Measurements from ENCODE around the gene SENP6. TPM values are rescaled to one million over a fixed set of nuclear protein-coding genes. Genes with fewer than 3 reads are reported as not detected.
A peak's percentile ranks its signal among the peaks of the same experiment; 100 is the strongest.
"Not testable (repeated sequence)": the region's sequence is repeated elsewhere in the genome, so short reads cannot be mapped to it uniquely, and the experiment has no call there.

The SENP6 gene
- total RNA-seq, 2 experiments from 2014 or later = 69.5 to 75.1 TPM

GRCh38 chr6:75621846-75622245 is 20.2 kb downstream of the SENP6 start:
- Mint-ChIP-seq H3K27ac (no peak overlapping the region), H3K27me3 (no peaks in the 10 kb centered on the region), H3K4me1 (peaks cover 42% of the 10 kb centered on the region), H3K36me3 (ENCODE audit: low read depth) (peaks cover 31% of the 10 kb centered on the region), H3K4me3 (no peak overlapping the region), H3K9me3 (ENCODE audit: low read depth) (no peaks in the 10 kb centered on the region)
- intact Hi-C loops (cut with DNase I, micrococcal nuclease) = no loop called here
- CTCF ChIA-PET = interaction anchor here (1.7 to 3.8 kb wide), 2 partner anchors 19 to 27 kb away, joined by 4 to 14 read pairs; partner anchors contain the start of gene SENP6
- POLR2A ChIA-PET = no interaction called here
- DNase-seq = no peak
- no peak for ATAC-seq

GRCh38 chr6:75623491-75623890 is 21.8 kb downstream of the SENP6 start:
- no peak overlapping the region for H3K27ac Mint-ChIP-seq
- no peaks in the 10 kb centered on the region for H3K9me3 Mint-ChIP-seq (ENCODE audit: low read depth)
- CTCF ChIA-PET = interaction anchor here (1.7 kb wide), 1 partner anchor 356 kb away, joined by 3 read pairs; no protein-coding TSS in a partner anchor
- POLR2A ChIA-PET = no interaction called here
- ATAC-seq (no peak), DNase-seq (no peak)
- H3K4me1 Mint-ChIP-seq = peaks cover 29% of the 10 kb centered on the region
- no peaks in the 10 kb centered on the region for H3K27me3 Mint-ChIP-seq
- intact Hi-C loops (cut with DNase I, micrococcal nuclease) = no loop called here
- peaks cover 28% of the 10 kb centered on the region for H3K36me3 Mint-ChIP-seq (ENCODE audit: low read depth)
- no peak overlapping the region for H3K4me3 Mint-ChIP-seq

- Mint-ChIP-seq H3K9me3 (ENCODE audit: low read depth) (no peaks in the 10 kb centered on the region), H3K4me3 (no peak overlapping the region), H3K27me3 (no peaks in the 10 kb centered on the region), H3K27ac (no peak overlapping the region), H3K4me1 (peaks cover 22% of the 10 kb centered on the region), H3K36me3 (ENCODE audit: low read depth) (peaks cover 30% of the 10 kb centered on the region)
- intact Hi-C loops (cut with DNase I, micrococcal nuclease) = no loop called here
- ATAC-seq (no peak), DNase-seq (no peak)
- ChIA-PET CTCF (no interaction called here), POLR2A (no interaction called here)
These were observed 22.7 kb downstream of the SENP6 start for GRCh38 chr6:75624335-75624734.

GRCh38 chr6:75624988-75625387 is 23.3 kb downstream of the SENP6 start:
- DNase-seq = no peak
- ChIA-PET POLR2A (no interaction called here), CTCF (no interaction called here)
- H3K27me3 Mint-ChIP-seq = no peaks in the 10 kb centered on the region
- no peaks in the 10 kb centered on the region for H3K9me3 Mint-ChIP-seq (ENCODE audit: low read depth)
- peaks cover 16% of the 10 kb centered on the region for H3K4me1 Mint-ChIP-seq
- H3K4me3 Mint-ChIP-seq = no peak overlapping the region
- no peak overlapping the region for H3K27ac Mint-ChIP-seq
- peaks cover 32% of the 10 kb centered on the region for H3K36me3 Mint-ChIP-seq (ENCODE audit: low read depth)
- intact Hi-C loops (cut with DNase I, micrococcal nuclease) = no loop called here
- no peak for ATAC-seq

- no peak overlapping the region for H3K27ac Mint-ChIP-seq
- DNase-seq = no peak
- POLR2A ChIA-PET = interaction anchor here (0.6 kb wide), 1 partner anchor 259 kb away, joined by 4 read pairs; no protein-coding TSS in a partner anchor
- H3K4me1 Mint-ChIP-seq = peaks cover 4% of the 10 kb centered on the region
- intact Hi-C loops (cut with DNase I, micrococcal nuclease) = no loop called here
- CTCF ChIA-PET = no interaction called here
- peaks cover 27% of the 10 kb centered on the region for H3K36me3 Mint-ChIP-seq (ENCODE audit: low read depth)
- no peaks in the 10 kb centered on the region for H3K9me3 Mint-ChIP-seq (ENCODE audit: low read depth)
- no peak for ATAC-seq
- H3K4me3 Mint-ChIP-seq = no peak overlapping the region
- H3K27me3 Mint-ChIP-seq = no peaks in the 10 kb centered on the region
These were observed 24.9 kb downstream of the SENP6 start for GRCh38 chr6:75626561-75626960.

GRCh38 chr6:75627708-75628107 is 26.0 kb downstream of the SENP6 start:
- ATAC-seq; H3K27ac Mint-ChIP-seq; DNase-seq; H3K27me3 Mint-ChIP-seq; intact Hi-C loops (cut with DNase I, micrococcal nuclease); H3K9me3 Mint-ChIP-seq (ENCODE audit: low read depth); H3K4me1 Mint-ChIP-seq; POLR2A ChIA-PET; H3K4me3 Mint-ChIP-seq: not testable (repeated sequence)
- peaks cover 28% of the 10 kb centered on the region for H3K36me3 Mint-ChIP-seq (ENCODE audit: low read depth)
- CTCF ChIA-PET = interaction anchor here (1.1 kb wide), 1 partner anchor 16 kb away, joined by 3 read pairs; no protein-coding TSS in a partner anchor

GRCh38 chr6:75631859-75632635 is 30.4 kb downstream of the SENP6 start:
- peaks cover 3% of the 10 kb centered on the region for H3K4me1 Mint-ChIP-seq

GRCh38 chr6:75633045-75633444 is 31.4 kb downstream of the SENP6 start:
- intact Hi-C loops (cut with DNase I, micrococcal nuclease) = no loop called here
- Mint-ChIP-seq H3K27me3 (no peaks in the 10 kb centered on the region), H3K36me3 (ENCODE audit: low read depth) (peaks cover 32% of the 10 kb centered on the region), H3K9me3 (ENCODE audit: low read depth) (no peaks in the 10 kb centered on the region), H3K27ac (no peak overlapping the region), H3K4me1 (peaks cover 3% of the 10 kb centered on the region), H3K4me3 (no peak overlapping the region)
- DNase-seq (no peak), ATAC-seq (no peak)
- CTCF ChIA-PET = interaction anchor here (1.0 kb wide), 1 partner anchor 10 kb away, joined by 3 read pairs; no protein-coding TSS in a partner anchor
- POLR2A ChIA-PET = no interaction called here

More at GRCh38 chr6:75631859-75632635, 30.4 kb downstream of the SENP6 start:
- H3K27ac Mint-ChIP-seq = peak overlapping the region; percentile 42
- ATAC-seq (no peak), DNase-seq (no peak)
- peaks cover 34% of the 10 kb centered on the region for H3K36me3 Mint-ChIP-seq (ENCODE audit: low read depth)
- no peaks in the 10 kb centered on the region for H3K9me3 Mint-ChIP-seq (ENCODE audit: low read depth)
- H3K27me3 Mint-ChIP-seq = no peaks in the 10 kb centered on the region
- POLR2A ChIA-PET = no interaction called here
- H3K4me3 Mint-ChIP-seq = no peak overlapping the region
- intact Hi-C loops (cut with DNase I, micrococcal nuclease) = no loop called here
- CTCF ChIA-PET = no interaction called here

- CTCF ChIA-PET = interaction anchor here (1.2 kb wide), 1 partner anchor 9 kb away, joined by 3 read pairs; no protein-coding TSS in a partner anchor
These were observed 40.6 kb downstream of the SENP6 start for GRCh38 chr6:75642311-75642710.

GRCh38 chr6:75643173-75643572 is 41.5 kb downstream of the SENP6 start:
- Mint-ChIP-seq H3K27ac (no peak overlapping the region), H3K4me3 (no peak overlapping the region), H3K9me3 (ENCODE audit: low read depth) (no peaks in the 10 kb centered on the region), H3K36me3 (ENCODE audit: low read depth) (peaks cover 22% of the 10 kb centered on the region), H3K4me1 (no peaks in the 10 kb centered on the region), H3K27me3 (no peaks in the 10 kb centered on the region)
- POLR2A ChIA-PET = no interaction called here
- DNase-seq = no peak
- no peak for ATAC-seq
- CTCF ChIA-PET = interaction anchor here (1.2 to 1.5 kb wide), 2 partner anchors 10 to 16 kb away, joined by 3 read pairs; no protein-coding TSS in a partner anchor
- intact Hi-C loops (cut with DNase I, micrococcal nuclease) = no loop called here

More at GRCh38 chr6:75642311-75642710, 40.6 kb downstream of the SENP6 start:
- DNase-seq (no peak), ATAC-seq (no peak)
- H3K4me1 Mint-ChIP-seq = no peaks in the 10 kb centered on the region
- H3K4me3 Mint-ChIP-seq = no peak overlapping the region
- no peaks in the 10 kb centered on the region for H3K27me3 Mint-ChIP-seq
- H3K36me3 Mint-ChIP-seq (ENCODE audit: low read depth) = peaks cover 22% of the 10 kb centered on the region
- POLR2A ChIA-PET = no interaction called here
- no peak overlapping the region for H3K27ac Mint-ChIP-seq
- intact Hi-C loops (cut with DNase I, micrococcal nuclease) = no loop called here
- H3K9me3 Mint-ChIP-seq (ENCODE audit: low read depth) = no peaks in the 10 kb centered on the region

GRCh38 chr6:75656479-75656878 is 54.8 kb downstream of the SENP6 start:
- CTCF ChIA-PET = interaction anchor here (1.6 kb wide), 1 partner anchor 9 kb away, joined by 6 read pairs; no protein-coding TSS in a partner anchor
- peaks cover 5% of the 10 kb centered on the region for H3K4me1 Mint-ChIP-seq
- no peak overlapping the region for H3K27ac Mint-ChIP-seq
- H3K4me3 Mint-ChIP-seq = no peak overlapping the region
- H3K36me3 Mint-ChIP-seq (ENCODE audit: low read depth) = peaks cover 47% of the 10 kb centered on the region
- no peak for ATAC-seq
- no peaks in the 10 kb centered on the region for H3K27me3 Mint-ChIP-seq
- no peak for DNase-seq
- H3K9me3 Mint-ChIP-seq (ENCODE audit: low read depth) = no peaks in the 10 kb centered on the region
- intact Hi-C loops (cut with DNase I, micrococcal nuclease) = no loop called here
- POLR2A ChIA-PET = no interaction called here

GRCh38 chr6:75657327-75657726 is 55.6 kb downstream of the SENP6 start:
- H3K27ac Mint-ChIP-seq = peak overlapping the region; percentile 43
- peaks cover 5% of the 10 kb centered on the region for H3K4me1 Mint-ChIP-seq
- H3K36me3 Mint-ChIP-seq (ENCODE audit: low read depth) = peaks cover 50% of the 10 kb centered on the region
- intact Hi-C loops (cut with DNase I, micrococcal nuclease) = no loop called here
- ChIA-PET POLR2A (no interaction called here), CTCF (interaction anchor here (1.0 to 1.6 kb wide), 2 partner anchors 10 kb away, joined by 3 to 6 read pairs; no protein-coding TSS in a partner anchor)
- no peak overlapping the region for H3K4me3 Mint-ChIP-seq
- H3K9me3 Mint-ChIP-seq (ENCODE audit: low read depth) = no peaks in the 10 kb centered on the region
- DNase-seq (no peak), ATAC-seq (no peak)
- no peaks in the 10 kb centered on the region for H3K27me3 Mint-ChIP-seq

Measured in activated CD4-positive, alpha-beta T cell treated with anti-CD3 and anti-CD28 coated beads for 36 hours (primary cell).